Measurements from ENCODE around the gene MICA. TPM values are rescaled to one million over a fixed set of nuclear protein-coding genes. Genes with fewer than 3 reads are reported as not detected.
"Not testable (repeated sequence)": the region's sequence is repeated elsewhere in the genome, so short reads cannot be mapped to it uniquely, and the experiment has no call there.

Gene MICA
- total RNA-seq, 2 experiments from 2014 or later = 10.6 to 14.0 TPM

- intact Hi-C loops (cut with DNase I, micrococcal nuclease) = no loop called here
- Mint-ChIP-seq H3K27ac (no peak overlapping the region), H3K4me1 (ENCODE audit: low read depth) (no peaks in the 10 kb centered on the region), H3K9me3 (peaks cover 5% of the 10 kb centered on the region), H3K4me3 (no peak overlapping the region), H3K27me3 (peaks cover 24% of the 10 kb centered on the region), H3K36me3 (ENCODE audit: low read depth) (no peaks in the 10 kb centered on the region)
- no peak overlapping the region for H3K4me3 ChIP-seq (ENCODE audit: low read length)
- H3K9me3 ChIP-seq (ENCODE audit: control insufficient read depth in 1 of 2, insufficient read depth in 1 of 2, low read length in 2 of 2) = peaks cover 0 to 8% of the 10 kb centered on the region in 2 experiments
- no peak for TF ChIP-seq CTCF (IDR thresholded peaks at IDR 0.05)
- CTCF ChIA-PET = no interaction called here
- peak in 1 of 14 experiments; percentile 49 for DNase-seq
- no peak for ATAC-seq (ENCODE audit: poor library complexity)
- H3K4me1 ChIP-seq (ENCODE audit: insufficient read depth, low read length) = no peaks in the 10 kb centered on the region
- H3K27me3 ChIP-seq (ENCODE audit: control insufficient read depth in 1 of 2, insufficient read depth in 2 of 2, low read length in 2 of 2) = no peaks in the 10 kb centered on the region
- H3K27ac ChIP-seq (ENCODE audit: low read depth in 1 of 2, low read length in 2 of 2) = no peak overlapping the region
- POLR2A ChIA-PET = no interaction called here
- no peaks in the 10 kb centered on the region for H3K36me3 ChIP-seq (ENCODE audit: insufficient read depth, low read length)
Observed at GRCh38 chr6:31453259-31453658, 49.9 kb downstream of the MICA start.

DNA sequence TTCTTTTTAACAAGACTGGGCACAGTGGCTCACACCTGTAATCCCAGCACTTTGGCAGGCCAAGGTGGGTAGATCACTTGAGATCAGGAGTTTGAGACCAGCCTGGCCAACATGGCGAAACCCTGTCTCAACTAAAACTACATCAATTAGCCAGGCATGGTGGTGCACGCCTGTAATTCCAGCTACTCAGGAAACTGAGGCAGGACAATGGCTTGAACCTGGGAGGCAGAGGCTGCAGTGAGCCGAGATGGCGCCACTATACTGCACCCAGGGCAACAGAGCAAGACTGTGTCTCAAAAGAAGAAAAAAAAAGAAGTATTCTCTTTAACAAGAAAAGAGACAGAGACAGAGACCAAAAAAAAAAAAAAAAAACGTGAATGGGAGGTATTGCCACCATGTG, 56.5 kb downstream of the MICA start:
- ATAC-seq (ENCODE audit: poor library complexity); H3K4me3 Mint-ChIP-seq: not testable (repeated sequence)

GRCh38 chr6:31460361-31461025, 57.1 kb downstream of the MICA start:
- ATAC-seq (ENCODE audit: poor library complexity) = no peak
- TF ChIP-seq CTCF (IDR thresholded peaks at IDR 0.05) = no peak
- H3K4me1 ChIP-seq (ENCODE audit: insufficient read depth, low read length) = peaks cover 31% of the 10 kb centered on the region
- H3K4me3 Mint-ChIP-seq = peak overlapping the region; percentile 63
- peaks cover 42% of the 10 kb centered on the region for H3K4me1 Mint-ChIP-seq (ENCODE audit: low read depth)
- no peak overlapping the region for H3K27ac ChIP-seq (ENCODE audit: low read depth in 1 of 2, low read length in 2 of 2)
- H3K36me3 Mint-ChIP-seq (ENCODE audit: low read depth) = peaks cover 30% of the 10 kb centered on the region
- no peaks in the 10 kb centered on the region for H3K9me3 ChIP-seq (ENCODE audit: control insufficient read depth in 1 of 2, insufficient read depth in 1 of 2, low read length in 2 of 2)
- peaks cover 9% of the 10 kb centered on the region for H3K27me3 Mint-ChIP-seq
- DNase-seq = no peak
- ChIA-PET POLR2A (no interaction called here), CTCF (no interaction called here)
- H3K27me3 ChIP-seq (ENCODE audit: control insufficient read depth in 1 of 2, insufficient read depth in 2 of 2, low read length in 2 of 2) = no peaks in the 10 kb centered on the region
- H3K27ac Mint-ChIP-seq = peak overlapping the region; percentile 96
- intact Hi-C loops (cut with DNase I, micrococcal nuclease) = loop anchor here in 1 of 2 experiments (5.0 kb wide), 1 partner anchor 37 kb away; the partner anchor contains the start of gene MICB
- H3K9me3 Mint-ChIP-seq = no peaks in the 10 kb centered on the region
- peaks cover 12% of the 10 kb centered on the region for H3K36me3 ChIP-seq (ENCODE audit: insufficient read depth, low read length)
- H3K4me3 ChIP-seq (ENCODE audit: low read length) = no peak overlapping the region

More for the DNA sequence above, 56.5 kb downstream of the MICA start:
- H3K4me1 ChIP-seq (ENCODE audit: insufficient read depth, low read length) = peaks cover 25% of the 10 kb centered on the region
- H3K4me3 ChIP-seq (ENCODE audit: low read length); DNase-seq; H3K27me3 Mint-ChIP-seq; H3K27ac ChIP-seq (ENCODE audit: low read depth in 1 of 2, low read length in 2 of 2); H3K27me3 ChIP-seq (ENCODE audit: control insufficient read depth in 1 of 2, insufficient read depth in 2 of 2, low read length in 2 of 2); H3K9me3 ChIP-seq (ENCODE audit: control insufficient read depth in 1 of 2, insufficient read depth in 1 of 2, low read length in 2 of 2); H3K36me3 ChIP-seq (ENCODE audit: insufficient read depth, low read length); CTCF ChIA-PET; H3K27ac Mint-ChIP-seq; H3K9me3 Mint-ChIP-seq: not testable (repeated sequence)
- intact Hi-C loops (cut with DNase I, micrococcal nuclease) = loop anchor here in 1 of 2 experiments (5.0 kb wide), 1 partner anchor 37 kb away; the partner anchor contains the start of gene MICB
- peaks cover 36% of the 10 kb centered on the region for H3K4me1 Mint-ChIP-seq (ENCODE audit: low read depth)
- POLR2A ChIA-PET = interaction anchor here (0.6 kb wide), 1 partner anchor 379 kb away, joined by 3 read pairs; no protein-coding TSS in a partner anchor
- H3K36me3 Mint-ChIP-seq (ENCODE audit: low read depth) = peaks cover 24% of the 10 kb centered on the region

Data from CD4-positive, alpha-beta T cell (primary cell).